Sigmoid colon (tissue), 7 donors: ENCODE results near the gene LMNTD1. TPM values are rescaled to one million over a fixed set of nuclear protein-coding genes. Genes with fewer than 3 reads are reported as not detected.
"Not testable (repeated sequence)": the region's sequence is repeated elsewhere in the genome, so short reads cannot be mapped to it uniquely, and the experiment has no call there.

Experiments
- DNase-seq: peaks from one replicate; pipeline ENCODE4 v3.0.0-alpha.2; 2019
- H3K27ac ChIP-seq, 4 donors: fragments of 200-600 bp; sonication (generic); one replicate each; pipeline ENCODE4 v1.5.1; 2016 to 2019; ENCODE audit warnings: mild to moderate bottlenecking in 1 of 4
- H3K27me3 ChIP-seq, 3 donors: fragments of 200-600 bp; sonication (generic); one replicate each; pipeline ENCODE4 v1.5.1; 2019; ENCODE audit warnings: mild to moderate bottlenecking in 1 of 3
- H3K36me3 ChIP-seq, 4 donors: fragments of 200-600 bp; sonication (generic); one replicate each; pipeline ENCODE4 v1.5.1; 2016 to 2019
- H3K4me1 ChIP-seq, 4 donors: fragments of 200-600 bp; sonication (generic); one replicate each; pipeline ENCODE4 v1.5.1; 2017 to 2019
- H3K4me3 ChIP-seq, 4 donors: fragments of 200-600 bp; sonication (generic); one replicate each; pipeline ENCODE4 v1.5.1; 2017 to 2019; ENCODE audit warnings: mild to moderate bottlenecking in 2 of 4, moderate library complexity in 1 of 4
- H3K9me3 ChIP-seq, 4 donors: fragments of 200-600 bp in 3 of 4; sonication (generic) in 3 of 4; one replicate each; pipeline versions ENCODE4 v1.5.1 to v1.6.1; 2013 to 2019
- EP300 ChIP-seq, 4 donors: sonication (generic); formaldehyde crosslinking; IDR thresholded peaks; one replicate each; pipeline ENCODE4 v1.6.1; 2017; ENCODE audit warnings: antibody characterized with exemption in 4 of 4
- POLR2A ChIP-seq, 2 donors: fragments of 450-650 bp; IDR thresholded peaks; one replicate each; pipeline ENCODE4 v1.6.1; 2016; ENCODE audit warnings: antibody characterized with exemption in 2 of 2, mild to moderate bottlenecking in 2 of 2, moderate library complexity in 2 of 2
- POLR2AphosphoS5 ChIP-seq, 4 donors: sonication (generic); formaldehyde crosslinking; IDR thresholded peaks; one replicate each; pipeline ENCODE4 v1.6.1; 2017; ENCODE audit warnings: antibody characterized with exemption in 4 of 4
- WGBS, 2 donors: extraction: QIAGEN DNeasy Blood & Tissue Kit; methylation state at CpG; one replicate each; pipeline ENCODE4 v1.1.7; 2013; 5-methylcytosine and 5-hydroxymethylcytosine counted together
- intact Hi-C: fragments of 100-400 bp; cut with DNase I; formaldehyde crosslinking; loops from one replicate; pipeline ENCODE4 v1.15.1; 2023
- polyA plus RNA-seq, 3 donors: library from polyadenylated mRNA; stranded (reverse); fragments of 200-250 nt; gene quantifications; one replicate each; pipeline ENCODE4 v1.2.3, GENCODE V29; 2013
- total RNA-seq, 4 donors: library from RNA; depleted of rRNA; stranded (reverse); fragments of >200 nt; gene quantifications; one replicate each; pipeline ENCODE4 v1.1.0, GENCODE V29; 2016
- TF ChIP-seq, protein P1 (sequence below), 4 experiments: fragments of 450-650 bp in 3 of 4; fragments of 200-600 bp in 1 of 4; IDR thresholded peaks; one replicate each; pipeline ENCODE4 v1.5.1; 2016 to 2019; ENCODE audit warnings: antibody characterized with exemption in 4 of 4, mild to moderate bottlenecking in 3 of 4, moderate library complexity in 2 of 4
- donor health status: healthy with polysubstance abuse.
- donor health status: Bipolar disorder and iron deficiency.
- donor health status: healthy.

Gene LMNTD1, protein sequence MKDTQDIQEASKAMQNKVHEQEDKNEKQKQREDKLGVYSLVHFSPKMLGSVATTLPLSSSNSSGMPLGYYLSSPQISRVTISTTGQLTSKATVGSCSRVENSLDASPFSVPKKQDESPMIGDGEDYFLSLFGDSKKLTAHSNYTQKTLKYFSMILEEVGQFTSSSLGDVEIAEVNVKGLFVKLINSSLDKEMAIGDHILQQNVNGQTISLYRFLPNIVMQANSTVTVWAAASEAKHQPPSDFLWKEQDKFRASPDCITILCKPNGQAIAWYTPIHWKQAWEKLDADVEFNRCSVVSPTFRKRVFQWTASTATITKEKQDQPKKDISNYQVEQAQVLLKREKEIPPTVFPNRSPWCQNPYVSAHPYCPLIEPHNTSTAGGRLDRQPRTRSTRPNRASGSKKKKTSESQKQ
- total RNA-seq (1 to 10 TPM in 2 of 4 donors, not detected in 2; 1.5 to 1.9 TPM), polyA plus RNA-seq (not detected)

GRCh38 chr12:25553098-25553497 lies at the start of gene LMNTD1:
Gene LMNTD1 (minus strand): TSS chr12:25553283. CDS start chr12:25552959, 324 bp downstream.
- Histone ChIP-seq H3K36me3 (no peaks in the 10 kb centered on the region), H3K4me1 (peaks cover 0 to 8% (median 0%) of the 10 kb centered on the region in 4 donors), H3K4me3 (no peak within 1 kb of the TSS), H3K9me3 (no peaks in the 10 kb centered on the region), H3K27me3 (no peaks in the 10 kb centered on the region), H3K27ac (no peak within 1 kb of the TSS)
- TF ChIP-seq POLR2A (IDR thresholded peaks at IDR 0.05) (no peak), EP300 (IDR thresholded peaks at IDR 0.05) (no peak), POLR2AphosphoS5 (IDR thresholded peaks at IDR 0.05) (no peak)
- TF ChIP-seq, protein P1, sequence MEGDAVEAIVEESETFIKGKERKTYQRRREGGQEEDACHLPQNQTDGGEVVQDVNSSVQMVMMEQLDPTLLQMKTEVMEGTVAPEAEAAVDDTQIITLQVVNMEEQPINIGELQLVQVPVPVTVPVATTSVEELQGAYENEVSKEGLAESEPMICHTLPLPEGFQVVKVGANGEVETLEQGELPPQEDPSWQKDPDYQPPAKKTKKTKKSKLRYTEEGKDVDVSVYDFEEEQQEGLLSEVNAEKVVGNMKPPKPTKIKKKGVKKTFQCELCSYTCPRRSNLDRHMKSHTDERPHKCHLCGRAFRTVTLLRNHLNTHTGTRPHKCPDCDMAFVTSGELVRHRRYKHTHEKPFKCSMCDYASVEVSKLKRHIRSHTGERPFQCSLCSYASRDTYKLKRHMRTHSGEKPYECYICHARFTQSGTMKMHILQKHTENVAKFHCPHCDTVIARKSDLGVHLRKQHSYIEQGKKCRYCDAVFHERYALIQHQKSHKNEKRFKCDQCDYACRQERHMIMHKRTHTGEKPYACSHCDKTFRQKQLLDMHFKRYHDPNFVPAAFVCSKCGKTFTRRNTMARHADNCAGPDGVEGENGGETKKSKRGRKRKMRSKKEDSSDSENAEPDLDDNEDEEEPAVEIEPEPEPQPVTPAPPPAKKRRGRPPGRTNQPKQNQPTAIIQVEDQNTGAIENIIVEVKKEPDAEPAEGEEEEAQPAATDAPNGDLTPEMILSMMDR (IDR thresholded peaks at IDR 0.05): no peak
- intact Hi-C loops: no loop called here
- no peak for DNase-seq
- WGBS, 2 donors: 32 to 40% methylated on average over 1 of the region's 1 CpG

- 76 to 90% methylated on average over 3 of the region's 3 CpGs for WGBS, 2 donors
- DNase-seq: no peak
- no peaks in the 10 kb centered on the region for H3K27me3 ChIP-seq
- TF ChIP-seq POLR2AphosphoS5 (IDR thresholded peaks at IDR 0.05) (no peak), EP300 (IDR thresholded peaks at IDR 0.05) (no peak), POLR2A (IDR thresholded peaks at IDR 0.05) (no peak)
- TF ChIP-seq, protein P1 (IDR thresholded peaks at IDR 0.05): no peak
- H3K9me3 ChIP-seq: peaks cover 0 to 5% (median 0%) of the 10 kb centered on the region in 4 donors
- H3K4me3 ChIP-seq: no peak overlapping the region
- no peaks in the 10 kb centered on the region for H3K4me1 ChIP-seq
- H3K36me3 ChIP-seq: no peaks in the 10 kb centered on the region
- no peak overlapping the region for H3K27ac ChIP-seq
- intact Hi-C loops: no loop called here
These were observed 45.9 kb upstream of the LMNTD1 start for GRCh38 chr12:25598956-25599355.

GRCh38 chr12:25595496-25595895 lies 42.4 kb upstream of the LMNTD1 start:
- H3K27ac ChIP-seq, H3K4me3 ChIP-seq, H3K4me1 ChIP-seq, intact Hi-C loops, H3K36me3 ChIP-seq, DNase-seq, H3K27me3 ChIP-seq, H3K9me3 ChIP-seq: not testable (repeated sequence)

DNA sequence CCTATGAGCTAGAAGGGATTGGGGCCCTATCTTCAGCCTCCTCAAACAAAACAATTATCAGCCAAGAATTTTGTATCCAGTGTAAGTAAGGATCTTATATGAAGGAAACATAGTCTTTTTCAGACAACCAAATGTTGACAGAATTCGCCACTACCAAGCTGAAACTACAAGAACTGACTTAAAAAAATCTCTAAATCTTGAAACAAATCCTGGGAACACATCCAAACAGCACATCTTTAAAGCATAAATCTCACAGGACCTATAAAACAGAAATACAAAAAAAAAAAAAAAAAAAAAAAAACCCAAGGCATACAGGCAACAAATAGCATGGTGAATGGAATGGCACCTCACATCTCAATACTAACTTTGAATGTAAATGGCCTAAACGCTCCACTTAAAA lies 41.3 kb upstream of the LMNTD1 start:
- H3K4me3 ChIP-seq: no peak overlapping the region

More for the DNA sequence above, 41.3 kb upstream of the LMNTD1 start:
- TF ChIP-seq, protein P1 (IDR thresholded peaks at IDR 0.05): no peak
- TF ChIP-seq EP300 (IDR thresholded peaks at IDR 0.05) (no peak), POLR2A (IDR thresholded peaks at IDR 0.05) (no peak), POLR2AphosphoS5 (IDR thresholded peaks at IDR 0.05) (no peak)
- H3K36me3 ChIP-seq: no peaks in the 10 kb centered on the region
- WGBS, 2 donors: 87 to 91% methylated on average over 2 of the region's 2 CpGs
- no peaks in the 10 kb centered on the region for H3K4me1 ChIP-seq
- no peak for DNase-seq
- no peak overlapping the region for H3K27ac ChIP-seq
- intact Hi-C loops: no loop called here
- H3K27me3 ChIP-seq: no peaks in the 10 kb centered on the region
- H3K9me3 ChIP-seq: peaks cover 0 to 2% (median 0%) of the 10 kb centered on the region in 4 donors
